Measurements from ENCODE around the gene NRDC.

DNA sequence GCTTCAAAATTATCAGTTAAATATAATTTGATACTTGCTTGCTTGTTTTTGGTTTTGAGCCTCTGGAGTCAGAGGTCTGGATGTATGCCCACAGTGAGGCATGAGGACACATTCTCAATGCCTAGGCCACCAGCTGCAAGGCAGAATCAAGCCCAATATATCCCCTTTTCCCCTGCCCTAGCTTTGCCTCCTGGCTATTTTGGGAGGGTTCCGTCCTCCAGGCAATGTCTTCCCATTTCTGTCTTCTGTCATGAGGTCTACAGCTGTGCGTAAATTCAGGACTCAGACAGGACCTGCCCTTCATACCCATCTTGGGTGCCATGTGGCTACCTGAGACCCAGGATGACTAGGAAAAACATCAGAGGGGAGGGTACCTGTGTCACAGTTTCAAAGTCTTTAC, 19.2 kb downstream of the NRDC start:
- TF ChIP-seq, protein P1, sequence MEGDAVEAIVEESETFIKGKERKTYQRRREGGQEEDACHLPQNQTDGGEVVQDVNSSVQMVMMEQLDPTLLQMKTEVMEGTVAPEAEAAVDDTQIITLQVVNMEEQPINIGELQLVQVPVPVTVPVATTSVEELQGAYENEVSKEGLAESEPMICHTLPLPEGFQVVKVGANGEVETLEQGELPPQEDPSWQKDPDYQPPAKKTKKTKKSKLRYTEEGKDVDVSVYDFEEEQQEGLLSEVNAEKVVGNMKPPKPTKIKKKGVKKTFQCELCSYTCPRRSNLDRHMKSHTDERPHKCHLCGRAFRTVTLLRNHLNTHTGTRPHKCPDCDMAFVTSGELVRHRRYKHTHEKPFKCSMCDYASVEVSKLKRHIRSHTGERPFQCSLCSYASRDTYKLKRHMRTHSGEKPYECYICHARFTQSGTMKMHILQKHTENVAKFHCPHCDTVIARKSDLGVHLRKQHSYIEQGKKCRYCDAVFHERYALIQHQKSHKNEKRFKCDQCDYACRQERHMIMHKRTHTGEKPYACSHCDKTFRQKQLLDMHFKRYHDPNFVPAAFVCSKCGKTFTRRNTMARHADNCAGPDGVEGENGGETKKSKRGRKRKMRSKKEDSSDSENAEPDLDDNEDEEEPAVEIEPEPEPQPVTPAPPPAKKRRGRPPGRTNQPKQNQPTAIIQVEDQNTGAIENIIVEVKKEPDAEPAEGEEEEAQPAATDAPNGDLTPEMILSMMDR (IDR thresholded peaks at IDR 0.05), result no peak
- no peak for TF ChIP-seq EZH2 (IDR thresholded peaks at IDR 0.05)
